ENCODE measurements around the gene TEP1.
"Not testable (repeated sequence)": the region's sequence is repeated elsewhere in the genome, so short reads cannot be mapped to it uniquely, and the experiment has no call there.

TEP1 gene

DNA sequence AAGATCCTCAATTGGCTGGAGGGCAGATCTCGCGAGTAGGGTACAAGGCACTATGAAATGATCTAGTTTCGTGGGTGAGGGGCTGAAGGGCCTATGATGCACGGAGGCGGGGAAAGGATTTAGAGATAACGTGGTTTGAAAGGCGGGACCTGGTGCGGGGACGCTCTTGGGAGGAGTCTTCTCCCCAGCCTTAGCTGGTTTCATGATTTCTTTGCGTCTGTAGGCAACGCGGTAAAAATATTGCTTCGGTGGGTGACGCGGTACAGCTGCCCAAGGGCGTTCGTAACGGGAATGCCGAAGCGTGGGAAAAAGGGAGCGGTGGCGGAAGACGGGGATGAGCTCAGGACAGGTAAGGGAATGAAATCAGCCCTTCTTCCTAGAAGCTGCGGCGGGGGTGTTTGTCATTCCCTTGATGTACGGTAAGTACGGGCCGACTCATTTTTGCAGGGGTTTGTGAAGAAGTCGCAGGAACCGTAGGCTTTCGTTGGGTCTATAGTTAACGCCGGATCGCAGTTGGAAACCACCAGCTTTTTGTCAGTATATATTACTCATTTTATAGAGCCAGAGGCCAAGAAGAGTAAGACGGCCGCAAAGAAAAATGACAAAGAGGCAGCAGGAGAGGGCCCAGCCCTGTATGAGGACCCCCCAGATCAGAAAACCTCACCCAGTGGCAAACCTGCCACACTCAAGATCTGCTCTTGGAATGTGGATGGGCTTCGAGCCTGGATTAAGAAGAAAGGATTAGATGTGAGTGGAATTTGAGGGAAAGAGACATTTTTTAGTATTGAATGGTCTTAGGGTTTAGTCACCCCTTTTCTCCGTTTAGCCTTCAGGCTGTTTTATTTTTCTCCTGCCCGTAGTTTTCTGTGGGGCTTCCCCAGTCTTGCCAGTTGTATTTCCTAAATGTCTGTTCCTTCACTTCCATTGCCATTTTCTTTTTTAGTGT is 42.3 kb upstream of the TEP1 start:
- TF ChIP-seq, protein P1, sequence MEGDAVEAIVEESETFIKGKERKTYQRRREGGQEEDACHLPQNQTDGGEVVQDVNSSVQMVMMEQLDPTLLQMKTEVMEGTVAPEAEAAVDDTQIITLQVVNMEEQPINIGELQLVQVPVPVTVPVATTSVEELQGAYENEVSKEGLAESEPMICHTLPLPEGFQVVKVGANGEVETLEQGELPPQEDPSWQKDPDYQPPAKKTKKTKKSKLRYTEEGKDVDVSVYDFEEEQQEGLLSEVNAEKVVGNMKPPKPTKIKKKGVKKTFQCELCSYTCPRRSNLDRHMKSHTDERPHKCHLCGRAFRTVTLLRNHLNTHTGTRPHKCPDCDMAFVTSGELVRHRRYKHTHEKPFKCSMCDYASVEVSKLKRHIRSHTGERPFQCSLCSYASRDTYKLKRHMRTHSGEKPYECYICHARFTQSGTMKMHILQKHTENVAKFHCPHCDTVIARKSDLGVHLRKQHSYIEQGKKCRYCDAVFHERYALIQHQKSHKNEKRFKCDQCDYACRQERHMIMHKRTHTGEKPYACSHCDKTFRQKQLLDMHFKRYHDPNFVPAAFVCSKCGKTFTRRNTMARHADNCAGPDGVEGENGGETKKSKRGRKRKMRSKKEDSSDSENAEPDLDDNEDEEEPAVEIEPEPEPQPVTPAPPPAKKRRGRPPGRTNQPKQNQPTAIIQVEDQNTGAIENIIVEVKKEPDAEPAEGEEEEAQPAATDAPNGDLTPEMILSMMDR (conservative IDR thresholded peaks at IDR 0.05; ENCODE audit: low read depth, low read length) = no peak
- peak; percentile 80 for DNase-seq (ENCODE audit: low read depth)
- H3K4me3 ChIP-seq (ENCODE audit: low read length) = peak overlapping the region; percentile 92

DNA sequence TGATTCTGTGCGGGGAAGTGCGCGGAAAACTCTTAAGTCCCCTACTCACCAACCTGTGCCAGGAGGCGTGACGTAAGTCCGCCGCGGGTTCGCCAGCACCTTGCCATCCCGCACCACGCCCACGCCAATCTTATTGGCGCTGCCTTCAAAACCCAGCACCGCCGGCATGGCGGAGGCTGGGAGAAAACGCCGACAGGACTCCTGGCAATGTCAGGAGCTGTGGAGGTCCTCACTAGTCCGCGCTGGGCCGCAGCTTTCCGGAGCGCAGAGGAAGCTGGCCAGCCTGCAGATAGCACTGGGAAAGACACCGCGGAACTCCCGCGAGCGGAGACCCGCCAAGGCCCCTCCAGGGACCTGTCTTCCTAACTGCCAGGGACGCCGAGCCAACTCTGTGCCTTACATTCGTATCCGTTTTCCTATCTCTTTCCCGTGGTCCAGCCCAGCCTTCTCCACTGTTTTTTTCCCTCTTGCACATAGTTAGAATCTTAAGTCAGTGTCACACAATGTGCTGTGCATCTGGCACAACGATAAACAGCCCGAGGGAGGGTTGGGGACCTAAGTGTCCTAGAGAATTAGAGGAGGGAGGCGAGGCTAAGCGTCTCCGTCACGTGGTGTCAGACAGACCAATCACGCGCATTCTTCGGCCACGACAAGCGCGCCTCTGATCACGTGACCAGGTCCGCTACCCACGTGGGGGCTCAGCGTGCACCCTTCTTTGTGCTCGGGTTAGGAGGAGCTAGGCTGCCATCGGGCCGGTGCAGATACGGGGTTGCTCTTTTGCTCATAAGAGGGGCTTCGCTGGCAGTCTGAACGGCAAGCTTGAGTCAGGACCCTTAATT is 41.4 kb upstream of the TEP1 start, which contains the start of the genes APEX1 and OSGEP:
APEX1 (plus strand) TSS at position 711 of the 839 bp plus-strand sequence. CDS start 420 bp downstream, outside the sequence.
OSGEP (minus strand) TSS at position 297 of the 839 bp plus-strand sequence; CDS start at position 168, 129 bp downstream.
- TF ChIP-seq, protein P1 (conservative IDR thresholded peaks at IDR 0.05; ENCODE audit: low read depth, low read length) = no peak
- peak; percentile 97 for DNase-seq (ENCODE audit: low read depth)
- peak within 1 kb of the TSS; percentile 92 for H3K4me3 ChIP-seq (ENCODE audit: low read length)

DNA sequence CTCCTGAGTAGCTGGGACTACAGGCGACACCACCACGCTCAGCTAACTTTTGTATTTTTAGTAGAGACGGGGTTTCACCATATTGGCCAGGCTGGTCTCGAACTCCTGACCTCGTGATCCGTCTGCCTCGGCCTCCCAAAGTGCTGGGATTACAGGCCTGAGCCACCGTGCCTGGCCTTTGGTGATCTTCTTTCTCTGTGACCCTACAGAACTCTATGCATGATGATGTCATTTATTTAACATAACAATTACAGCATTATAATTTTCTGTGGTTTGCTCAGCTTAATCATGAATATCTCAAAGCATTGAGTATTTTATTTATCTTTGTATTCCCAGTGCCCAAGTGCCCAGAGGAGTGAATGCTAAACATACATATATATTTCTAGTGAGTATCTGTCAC is 39.5 kb upstream of the TEP1 start:
- not testable (repeated sequence) for H3K4me3 ChIP-seq (ENCODE audit: low read length); DNase-seq (ENCODE audit: low read depth)

DNA sequence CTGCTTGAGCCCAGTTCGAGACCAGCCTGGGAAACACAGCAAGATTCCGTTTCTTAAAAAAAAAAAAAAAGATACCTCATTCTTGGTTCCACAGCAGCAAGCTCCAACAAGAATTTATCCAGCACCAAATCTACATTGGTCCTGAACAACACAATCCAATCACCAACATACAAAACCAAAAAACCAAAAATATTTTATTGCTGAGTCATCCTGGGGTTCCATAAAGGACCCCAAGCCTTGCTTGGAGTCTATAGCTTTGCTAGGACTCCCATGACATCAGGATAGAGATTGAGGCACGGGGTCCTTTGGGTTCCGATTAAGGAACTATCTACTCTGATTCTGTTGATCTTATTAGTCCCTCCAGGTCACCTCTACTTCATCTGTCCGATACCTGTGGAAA is 33.6 kb upstream of the TEP1 start:
- TF ChIP-seq, protein P1 (conservative IDR thresholded peaks at IDR 0.05; ENCODE audit: low read depth, low read length) = no peak
- H3K4me3 ChIP-seq (ENCODE audit: low read length) = no peak overlapping the region

DNA sequence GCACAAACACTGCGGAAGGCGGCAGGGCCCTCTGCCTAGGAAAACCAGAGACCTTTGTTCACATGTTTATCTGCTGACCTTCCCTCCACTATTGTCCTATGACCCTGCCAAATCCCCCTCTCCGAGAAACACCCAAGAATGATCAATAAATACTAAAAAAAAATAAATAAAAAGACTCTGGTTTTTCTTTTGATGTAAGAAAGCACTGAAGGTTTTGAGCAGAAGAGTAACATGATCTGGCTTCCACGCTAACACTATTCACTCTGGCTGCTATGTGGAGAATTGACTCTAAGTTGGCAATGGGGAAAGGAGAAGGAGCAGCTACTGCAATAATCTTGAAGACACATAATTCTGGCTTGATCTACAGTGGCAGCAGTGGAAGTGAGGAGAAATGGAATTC is 30.3 kb upstream of the TEP1 start:
- DNase-seq (ENCODE audit: low read depth); H3K4me3 ChIP-seq (ENCODE audit: low read length): not testable (repeated sequence)

More for the DNA sequence above, 33.6 kb upstream of the TEP1 start:
- DNase-seq (ENCODE audit: low read depth) = no peak

DNA sequence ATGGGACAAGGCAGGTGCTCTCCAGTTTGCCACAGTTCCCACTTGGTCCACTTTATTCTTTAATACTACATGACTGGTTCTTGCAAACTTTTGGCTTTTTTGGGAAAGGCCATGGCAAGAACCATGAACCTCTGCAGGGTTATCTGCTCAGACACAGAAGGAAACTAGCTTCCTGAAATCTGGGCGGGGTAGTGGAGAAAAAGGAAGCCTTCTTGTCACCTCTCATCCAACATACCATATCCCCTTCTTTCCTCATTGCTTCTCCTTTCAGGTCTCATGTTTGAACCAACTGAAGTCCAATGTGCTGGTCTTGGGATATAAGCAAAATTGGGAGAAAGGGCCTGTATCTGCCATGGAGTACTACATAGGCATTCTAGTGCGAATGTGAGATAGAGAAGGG is 28.2 kb upstream of the TEP1 start:
- no peak overlapping the region for H3K4me3 ChIP-seq (ENCODE audit: low read length)
- DNase-seq (ENCODE audit: low read depth) = no peak
- TF ChIP-seq, protein P1 (conservative IDR thresholded peaks at IDR 0.05; ENCODE audit: low read depth, low read length) = no peak

DNA sequence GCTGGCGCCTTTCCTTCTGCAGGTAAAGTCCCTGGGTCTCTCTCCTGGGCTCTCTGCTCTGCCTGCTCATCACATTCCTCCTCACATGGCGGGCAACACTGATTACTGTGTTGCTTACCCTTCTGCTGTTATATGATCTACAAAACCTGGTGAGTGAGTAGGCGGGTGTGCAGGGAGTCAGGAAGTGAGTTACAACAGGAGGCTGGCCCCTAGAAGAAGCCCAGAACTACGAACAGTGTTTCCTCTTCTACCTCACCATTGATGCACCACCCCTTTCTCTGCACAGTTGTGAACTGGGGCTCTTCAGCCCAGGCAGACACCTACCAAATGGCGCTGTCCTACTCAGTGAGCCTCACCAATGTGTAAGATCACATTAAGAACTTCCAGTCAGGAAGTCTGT is 27.6 kb upstream of the TEP1 start:
- DNase-seq (ENCODE audit: low read depth) = no peak
- H3K4me3 ChIP-seq (ENCODE audit: low read length) = no peak overlapping the region
- TF ChIP-seq, protein P1 (conservative IDR thresholded peaks at IDR 0.05; ENCODE audit: low read depth, low read length) = no peak
